ENCODE results near the gene LINGO1.
A peak's percentile ranks its signal among the peaks of the same experiment; 100 is the strongest.

LINGO1 gene

GRCh38 chr15:77657634-77658238 lies 25.0 kb upstream of the LINGO1 start:
- DNase-seq (ENCODE audit: low spot score), result no peak

GRCh38 chr15:77656294-77656693 lies 23.6 kb upstream of the LINGO1 start:
- no peak for DNase-seq (ENCODE audit: low spot score)

GRCh38 chr15:77654975-77655374 lies 22.3 kb upstream of the LINGO1 start:
- peak; percentile 31 for DNase-seq (ENCODE audit: low spot score)

GRCh38 chr15:77653832-77654480 lies 21.2 kb upstream of the LINGO1 start:
- DNase-seq (ENCODE audit: low spot score), result no peak

- no peak for DNase-seq (ENCODE audit: low spot score)
Observed at GRCh38 chr15:77650265-77650664, 17.6 kb upstream of the LINGO1 start.

GRCh38 chr15:77649610-77650009 lies 16.9 kb upstream of the LINGO1 start:
- no peak for DNase-seq (ENCODE audit: low spot score)

- no peak for DNase-seq (ENCODE audit: low spot score)
Observed at GRCh38 chr15:77649017-77649416, 16.3 kb upstream of the LINGO1 start.

GRCh38 chr15:77647961-77648360 lies 15.2 kb upstream of the LINGO1 start:
- no peak for DNase-seq (ENCODE audit: low spot score)

- DNase-seq (ENCODE audit: low spot score), result no peak
Observed at GRCh38 chr15:77646104-77646694, 13.5 kb upstream of the LINGO1 start.

- no peak for DNase-seq (ENCODE audit: low spot score)
Observed at GRCh38 chr15:77645602-77646001, 12.9 kb upstream of the LINGO1 start.

- DNase-seq (ENCODE audit: low spot score), result no peak
Observed at GRCh38 chr15:77644543-77645247, 12.0 kb upstream of the LINGO1 start.

- no peak for DNase-seq (ENCODE audit: low spot score)
Observed at GRCh38 chr15:77643764-77644163, 11.1 kb upstream of the LINGO1 start.

- DNase-seq (ENCODE audit: low spot score), result no peak
Observed at GRCh38 chr15:77642793-77643430, 10.2 kb upstream of the LINGO1 start.

GRCh38 chr15:77641999-77642398 lies 9.3 kb upstream of the LINGO1 start:
- no peak for DNase-seq (ENCODE audit: low spot score)

GRCh38 chr15:77640615-77641014 lies 7.9 kb upstream of the LINGO1 start:
- DNase-seq (ENCODE audit: low spot score), result no peak

- DNase-seq (ENCODE audit: low spot score), result no peak
Observed at GRCh38 chr15:77639431-77639830, 6.7 kb upstream of the LINGO1 start.

- no peak for DNase-seq (ENCODE audit: low spot score)
Observed at GRCh38 chr15:77637851-77638692, 5.4 kb upstream of the LINGO1 start.

GRCh38 chr15:77636209-77636608 lies 3.5 kb upstream of the LINGO1 start:
- DNase-seq (ENCODE audit: low spot score), result no peak

GRCh38 chr15:77634266-77634962 lies 1.7 kb upstream of the LINGO1 start:
- DNase-seq (ENCODE audit: low spot score), result peak; percentile 49

- DNase-seq (ENCODE audit: low spot score), result no peak
Observed at GRCh38 chr15:77633913-77634265, 1.2 kb upstream of the LINGO1 start.

Data from LoVo (cell line).